Keratinocyte (primary cell): ENCODE measurements around the gene FAM174A. TPM values are rescaled to one million over a fixed set of nuclear protein-coding genes. Genes with fewer than 3 reads are reported as not detected.

Source experiments
- DNase-seq: peaks from one replicate; pipeline ENCODE4 v3.0.0-alpha.2; 2011; ENCODE audit warnings: low read depth, missing footprints, low spot score
- FAIRE-seq: peaks from 2 replicates; lab custom pipeline; 2011; peaks lifted over from hg19 to GRCh38; lab: Jason Lieb, UNC
- H2AFZ ChIP-seq: 2 replicates; pipeline ENCODE4 v1.6.0; 2012; ENCODE audit warnings: low read length, control low read depth, inconsistent platforms; ENCODE audit not compliant: control insufficient read depth
- H3K27ac ChIP-seq: 2 replicates; pipeline ENCODE4 v1.5.1; 2011; ENCODE audit warnings: low read length; ENCODE audit not compliant: control insufficient read depth, insufficient read depth
- H3K27me3 ChIP-seq: 3 replicates; pipeline ENCODE4 v1.6.0; 2011; ENCODE audit warnings: low read length; ENCODE audit not compliant: control insufficient read depth, insufficient read depth; ENCODE audit errors: extremely low read depth
- H3K36me3 ChIP-seq, 2 experiments: 2 replicates in 1 of 2; 3 replicates in 1 of 2; pipeline ENCODE4 v1.5.1; 2011; ENCODE audit warnings: low read length in 2 of 2, mild to moderate bottlenecking in 1 of 2; ENCODE audit not compliant: control insufficient read depth in 2 of 2, insufficient read depth in 2 of 2; ENCODE audit errors: extremely low read depth in 1 of 2
- H3K4me1 ChIP-seq: 3 replicates; pipeline ENCODE4 v1.5.1; 2011; ENCODE audit warnings: low read length; ENCODE audit not compliant: control insufficient read depth, insufficient read depth; ENCODE audit errors: extremely low read depth
- H3K4me2 ChIP-seq: 3 replicates; pipeline ENCODE4 v1.6.0; 2011; ENCODE audit warnings: low read depth, low read length; ENCODE audit not compliant: control insufficient read depth, insufficient read depth; ENCODE audit errors: extremely low read depth
- H3K4me3 ChIP-seq, 3 experiments: fragments of 200-600 bp in 1 of 3; sonication (generic) in 1 of 3; 2 replicates in 2 of 3; 3 replicates in 1 of 3; pipeline ENCODE4 v1.5.1; 2011 to 2016; ENCODE audit warnings: low read length in 3 of 3, mild to moderate bottlenecking in 3 of 3, control low read depth in 2 of 3, inconsistent platforms in 1 of 3, low read depth in 1 of 3, mixed read lengths in 1 of 3, mixed run types in 1 of 3, moderate library complexity in 1 of 3; ENCODE audit not compliant: control insufficient read depth in 2 of 3, insufficient read depth in 2 of 3; ENCODE audit errors: extremely low read depth in 1 of 3
- H3K79me2 ChIP-seq: 2 replicates; pipeline ENCODE4 v1.6.0; 2012; ENCODE audit warnings: low read length; ENCODE audit not compliant: control insufficient read depth, insufficient read depth
- H3K9ac ChIP-seq: 3 replicates; pipeline ENCODE4 v1.6.0; 2011; ENCODE audit warnings: low read length; ENCODE audit not compliant: control insufficient read depth, insufficient read depth; ENCODE audit errors: extremely low read depth
- H3K9me1 ChIP-seq: 3 replicates; pipeline ENCODE4 v1.6.0; 2011; ENCODE audit warnings: low read length; ENCODE audit not compliant: control insufficient read depth, insufficient read depth; ENCODE audit errors: extremely low read depth
- H3K9me3 ChIP-seq: 2 replicates; pipeline ENCODE4 v1.5.1; 2012; ENCODE audit warnings: low read depth, low read length; ENCODE audit not compliant: control insufficient read depth
- H4K20me1 ChIP-seq: 3 replicates; pipeline ENCODE4 v1.6.0; 2011; ENCODE audit warnings: low read length; ENCODE audit not compliant: control insufficient read depth, insufficient read depth; ENCODE audit errors: extremely low read depth
- EZH2 ChIP-seq: IDR thresholded peaks from one replicate; pipeline ENCODE4 v1.6.1; 2012; ENCODE audit warnings: inconsistent platforms, mild to moderate bottlenecking, low read length, moderate library complexity
- dilution Hi-C: fragments of 300-500 bp; cut with MboI; formaldehyde crosslinking; loops from one replicate; pipeline ENCODE4 v1.7.0; 2020; ENCODE audit warnings: low sequenced_read_pairs; ENCODE audit not compliant: extremely low pct_ligation_motif_present
- polyA minus RNA-seq, 3 experiments: library from RNA; depleted of rRNA, polyadenylated mRNA; stranded (reverse); fragments of >200 nt; gene quantifications; 1 replicate in 1 of 3; 2 replicates in 1 of 3; 3 replicates in 1 of 3; pipeline ENCODE4 v1.2.3, GENCODE V29; 2011
- polyA plus RNA-seq, 5 experiments: library from polyadenylated mRNA; depleted of rRNA in 3 of 5; stranded (reverse) in 3 of 5; stranded (forward) in 1 of 5; unstranded in 1 of 5; fragments of >200 nt; gene quantifications; 1 replicate in 1 of 5; 2 replicates in 3 of 5; 3 replicates in 1 of 5; pipeline versions ENCODE4 v1.2.1 to v1.2.3, GENCODE V29; 2011 to 2012; ENCODE audit warnings: missing spikeins in 2 of 5, low read depth in 1 of 5, low replicate concordance in 1 of 5
- TF ChIP-seq, protein P1 (sequence below), 3 experiments: IDR thresholded peaks in 1 of 3; conservative IDR thresholded peaks in 1 of 3; optimal IDR thresholded peaks in 1 of 3; 2 replicates in 2 of 3; 3 replicates in 1 of 3; pipeline versions ENCODE3 to v1.5.1; 2011; ENCODE audit warnings: low read length in 3 of 3, mild to moderate bottlenecking in 3 of 3, moderate library complexity in 2 of 3, control low read depth in 1 of 3, inconsistent platforms in 1 of 3; ENCODE audit not compliant: insufficient read depth in 2 of 3; ENCODE audit errors: extremely low read depth in 1 of 3

Gene FAM174A
- polyA plus RNA-seq, result 10.4 to 17.3 TPM (median 15.3 TPM) in 3 replicates
- 15.4 TPM for polyA plus RNA-seq (2011; ENCODE audit: low read depth)
- 13.6 and 16.1 TPM in 2 replicates for polyA plus RNA-seq (2011; cell fraction: cytosol; rRNA removed)
- polyA plus RNA-seq (2011; cell fraction: nucleus; rRNA removed), result 15.8 and 19.1 TPM in 2 replicates
- 13.5 and 22.9 TPM in 2 replicates for polyA plus RNA-seq (2012; ENCODE audit: low replicate concordance)
- 2.4 to 3.6 TPM (median 2.6 TPM) in 3 replicates for polyA minus RNA-seq
- polyA minus RNA-seq (2011; cell fraction: cytosol; rRNA and poly(A)+ RNA removed), result 33.6 TPM
- polyA minus RNA-seq (2011; cell fraction: nucleus; rRNA and poly(A)+ RNA removed), result 8.8 and 14.6 TPM in 2 replicates

DNA sequence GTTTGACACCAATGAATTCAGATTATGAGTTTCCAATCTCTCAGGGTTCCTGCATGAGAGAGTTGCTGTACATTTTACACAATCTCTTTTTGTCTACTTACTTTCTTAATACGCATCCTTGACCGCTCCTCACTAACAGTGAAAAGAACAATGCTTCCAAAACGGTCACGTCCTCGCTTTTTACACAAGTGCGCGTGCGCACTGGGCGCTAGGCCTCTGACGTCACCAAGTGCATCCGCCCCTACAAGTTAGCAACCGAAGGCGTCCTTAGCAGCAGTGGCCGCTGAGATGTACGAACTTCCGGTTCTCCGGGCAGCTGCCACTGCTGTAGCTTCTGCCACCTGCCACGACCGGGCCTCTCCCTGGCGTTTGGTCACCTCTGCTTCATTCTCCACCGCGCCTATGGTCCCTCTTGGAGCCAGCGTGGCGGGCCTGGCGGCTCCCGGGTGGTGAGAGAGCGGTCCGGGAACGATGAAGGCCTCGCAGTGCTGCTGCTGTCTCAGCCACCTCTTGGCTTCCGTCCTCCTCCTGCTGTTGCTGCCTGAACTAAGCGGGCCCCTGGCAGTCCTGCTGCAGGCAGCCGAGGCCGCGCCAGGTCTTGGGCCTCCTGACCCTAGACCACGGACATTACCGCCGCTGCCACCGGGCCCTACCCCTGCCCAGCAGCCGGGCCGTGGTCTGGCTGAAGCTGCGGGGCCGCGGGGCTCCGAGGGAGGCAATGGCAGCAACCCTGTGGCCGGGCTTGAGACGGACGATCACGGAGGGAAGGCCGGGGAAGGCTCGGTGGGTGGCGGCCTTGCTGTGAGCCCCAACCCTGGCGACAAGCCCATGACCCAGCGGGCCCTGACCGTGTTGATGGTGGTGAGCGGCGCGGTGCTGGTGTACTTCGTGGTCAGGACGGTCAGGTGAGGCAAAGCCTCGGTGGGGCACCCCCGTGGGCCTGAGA is at the start of gene FAM174A:
FAM174A (plus strand) TSS at position 315 of the 946 bp plus-strand sequence; CDS start at position 472, 157 bp downstream.
- dilution Hi-C loops, result no loop called here
- FAIRE-seq (peak; percentile 93), DNase-seq (peak; percentile 87)
- Histone ChIP-seq H2AFZ (peak within 1 kb of the TSS; percentile 97), H3K9me3 (peaks cover 2% of the 10 kb centered on the region), H3K4me3 (peak within 1 kb of the TSS; percentile 85 to 91 (median 91)), H3K9ac (peak within 1 kb of the TSS; percentile 79), H4K20me1 (no peaks in the 10 kb centered on the region), H3K9me1 (no peaks in the 10 kb centered on the region), H3K4me1 (peaks cover 26% of the 10 kb centered on the region), H3K27ac (peak within 1 kb of the TSS; percentile 64), H3K27me3 (no peaks in the 10 kb centered on the region), H3K36me3 (no peaks in the 10 kb centered on the region), H3K79me2 (peaks cover 27% of the 10 kb centered on the region), H3K4me2 (peak within 1 kb of the TSS; percentile 81)
- TF ChIP-seq, protein P1, sequence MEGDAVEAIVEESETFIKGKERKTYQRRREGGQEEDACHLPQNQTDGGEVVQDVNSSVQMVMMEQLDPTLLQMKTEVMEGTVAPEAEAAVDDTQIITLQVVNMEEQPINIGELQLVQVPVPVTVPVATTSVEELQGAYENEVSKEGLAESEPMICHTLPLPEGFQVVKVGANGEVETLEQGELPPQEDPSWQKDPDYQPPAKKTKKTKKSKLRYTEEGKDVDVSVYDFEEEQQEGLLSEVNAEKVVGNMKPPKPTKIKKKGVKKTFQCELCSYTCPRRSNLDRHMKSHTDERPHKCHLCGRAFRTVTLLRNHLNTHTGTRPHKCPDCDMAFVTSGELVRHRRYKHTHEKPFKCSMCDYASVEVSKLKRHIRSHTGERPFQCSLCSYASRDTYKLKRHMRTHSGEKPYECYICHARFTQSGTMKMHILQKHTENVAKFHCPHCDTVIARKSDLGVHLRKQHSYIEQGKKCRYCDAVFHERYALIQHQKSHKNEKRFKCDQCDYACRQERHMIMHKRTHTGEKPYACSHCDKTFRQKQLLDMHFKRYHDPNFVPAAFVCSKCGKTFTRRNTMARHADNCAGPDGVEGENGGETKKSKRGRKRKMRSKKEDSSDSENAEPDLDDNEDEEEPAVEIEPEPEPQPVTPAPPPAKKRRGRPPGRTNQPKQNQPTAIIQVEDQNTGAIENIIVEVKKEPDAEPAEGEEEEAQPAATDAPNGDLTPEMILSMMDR (optimal IDR thresholded peaks at IDR 0.05 in 1 of 3, IDR thresholded peaks at IDR 0.05 in 1 of 3, conservative IDR thresholded peaks at IDR 0.05 in 1 of 3; ENCODE audit: extremely low read depth in 1 of 3, insufficient read depth in 2 of 3, low read length in 3 of 3), result no peak
- no peak for TF ChIP-seq EZH2

DNA sequence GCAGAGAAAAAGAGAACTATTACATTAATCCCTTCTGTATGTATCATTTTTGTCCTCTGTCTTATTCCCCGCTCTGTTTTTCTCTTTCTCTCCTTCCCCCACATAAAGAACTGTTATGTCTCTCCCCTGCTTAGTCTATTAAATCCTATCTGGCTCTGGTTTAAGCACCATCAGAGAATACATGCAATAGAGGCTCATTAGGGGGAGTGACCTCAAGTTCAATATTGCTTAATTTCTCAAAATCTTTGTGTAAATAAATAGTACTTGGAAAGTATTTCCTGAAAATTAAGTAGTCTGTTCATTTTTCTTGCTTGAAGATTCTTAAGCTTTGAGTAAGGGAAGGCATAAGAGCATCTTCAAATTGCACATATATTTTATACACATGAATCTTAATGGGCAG is 41.2 kb upstream of the FAM174A start:
- no peaks in the 10 kb centered on the region for H3K36me3 ChIP-seq
- H3K4me1 ChIP-seq, result no peaks in the 10 kb centered on the region
- no peak overlapping the region for H2AFZ ChIP-seq
- TF ChIP-seq EZH2, result no peak
- TF ChIP-seq, protein P1 (optimal IDR thresholded peaks at IDR 0.05 in 1 of 3, IDR thresholded peaks at IDR 0.05 in 1 of 3, conservative IDR thresholded peaks at IDR 0.05 in 1 of 3; ENCODE audit: extremely low read depth in 1 of 3, insufficient read depth in 2 of 3, low read length in 3 of 3), result no peak
- H3K4me2 ChIP-seq, result no peak overlapping the region
- H3K9me1 ChIP-seq, result no peaks in the 10 kb centered on the region
- no peaks in the 10 kb centered on the region for H4K20me1 ChIP-seq
- no peak overlapping the region for H3K9ac ChIP-seq
- no peaks in the 10 kb centered on the region for H3K9me3 ChIP-seq
- no peaks in the 10 kb centered on the region for H3K27me3 ChIP-seq
- no peak overlapping the region for H3K4me3 ChIP-seq
- no peaks in the 10 kb centered on the region for H3K79me2 ChIP-seq
- dilution Hi-C loops, result no loop called here
- H3K27ac ChIP-seq, result no peak overlapping the region
- FAIRE-seq, result no peak
- DNase-seq, result no peak
